ENCODE data around the gene P4HA2.

DNA sequence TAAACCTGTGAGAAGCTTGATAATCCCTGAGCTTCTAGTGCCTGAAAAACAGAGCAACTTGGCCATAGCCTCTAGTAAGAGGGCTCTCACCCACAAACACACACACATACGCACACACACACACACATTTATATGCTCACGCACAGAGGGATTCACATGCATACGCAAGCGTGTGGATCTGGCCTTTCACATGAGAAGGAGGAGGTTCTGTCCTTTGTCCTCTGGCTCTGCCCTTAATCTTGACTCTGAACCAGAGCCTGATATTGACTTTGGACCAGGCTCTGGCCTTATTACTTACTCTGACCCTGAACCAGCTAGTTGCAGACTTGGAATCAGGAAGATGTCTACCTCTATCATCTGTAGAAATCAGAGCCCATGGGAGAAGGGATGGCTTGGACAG lies 10.0 kb upstream of the P4HA2 start:
- no peak for TF ChIP-seq FOXM1 (IDR thresholded peaks at IDR 0.05; ENCODE audit: low read depth)
- TF ChIP-seq, protein P1, sequence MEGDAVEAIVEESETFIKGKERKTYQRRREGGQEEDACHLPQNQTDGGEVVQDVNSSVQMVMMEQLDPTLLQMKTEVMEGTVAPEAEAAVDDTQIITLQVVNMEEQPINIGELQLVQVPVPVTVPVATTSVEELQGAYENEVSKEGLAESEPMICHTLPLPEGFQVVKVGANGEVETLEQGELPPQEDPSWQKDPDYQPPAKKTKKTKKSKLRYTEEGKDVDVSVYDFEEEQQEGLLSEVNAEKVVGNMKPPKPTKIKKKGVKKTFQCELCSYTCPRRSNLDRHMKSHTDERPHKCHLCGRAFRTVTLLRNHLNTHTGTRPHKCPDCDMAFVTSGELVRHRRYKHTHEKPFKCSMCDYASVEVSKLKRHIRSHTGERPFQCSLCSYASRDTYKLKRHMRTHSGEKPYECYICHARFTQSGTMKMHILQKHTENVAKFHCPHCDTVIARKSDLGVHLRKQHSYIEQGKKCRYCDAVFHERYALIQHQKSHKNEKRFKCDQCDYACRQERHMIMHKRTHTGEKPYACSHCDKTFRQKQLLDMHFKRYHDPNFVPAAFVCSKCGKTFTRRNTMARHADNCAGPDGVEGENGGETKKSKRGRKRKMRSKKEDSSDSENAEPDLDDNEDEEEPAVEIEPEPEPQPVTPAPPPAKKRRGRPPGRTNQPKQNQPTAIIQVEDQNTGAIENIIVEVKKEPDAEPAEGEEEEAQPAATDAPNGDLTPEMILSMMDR (IDR thresholded peaks at IDR 0.05): no peak

Data from SK-N-SH (cell line).